ENCODE measurements around the gene LTBP4.
A peak's percentile ranks its signal among the peaks of the same experiment; 100 is the strongest.
"Not testable (repeated sequence)": the region's sequence is repeated elsewhere in the genome, so short reads cannot be mapped to it uniquely, and the experiment has no call there.

LTBP4 gene

GRCh38 chr19:40576585-40577451 lies 24.4 kb upstream of the LTBP4 start, which contains the start of gene SHKBP1:
SHKBP1 (plus strand) TSS chr19:40576873; CDS start chr19:40576900, 27 bp downstream.
- peak; percentile 73 for DNase-seq

- DNase-seq, result no peak
Measured at GRCh38 chr19:40578442-40578908, 22.7 kb upstream of the LTBP4 start.

GRCh38 chr19:40580619-40581018 lies 20.6 kb upstream of the LTBP4 start:
- DNase-seq, result no peak

DNA sequence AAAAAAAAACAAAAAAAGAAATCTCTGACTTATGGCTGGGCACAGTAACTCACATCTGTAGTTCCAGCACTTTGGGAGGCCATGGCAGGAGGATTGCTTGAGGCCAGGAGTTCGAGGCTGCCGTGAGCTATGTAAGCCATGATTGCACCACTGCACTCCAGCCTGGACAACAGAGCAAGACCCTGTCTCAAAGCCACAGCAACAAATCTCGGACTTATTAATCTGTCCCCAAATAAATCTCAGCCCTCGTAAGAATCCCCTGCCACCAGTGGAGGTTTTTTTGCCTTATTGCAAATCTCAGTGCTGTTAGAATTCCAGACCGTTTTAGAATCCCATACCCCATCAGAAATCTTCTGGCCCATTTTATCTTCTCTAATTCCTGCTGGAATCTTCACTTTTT lies 19.6 kb upstream of the LTBP4 start:
- DNase-seq, result no peak

GRCh38 chr19:40582467-40582866 lies 18.7 kb upstream of the LTBP4 start:
- no peak for DNase-seq

DNA sequence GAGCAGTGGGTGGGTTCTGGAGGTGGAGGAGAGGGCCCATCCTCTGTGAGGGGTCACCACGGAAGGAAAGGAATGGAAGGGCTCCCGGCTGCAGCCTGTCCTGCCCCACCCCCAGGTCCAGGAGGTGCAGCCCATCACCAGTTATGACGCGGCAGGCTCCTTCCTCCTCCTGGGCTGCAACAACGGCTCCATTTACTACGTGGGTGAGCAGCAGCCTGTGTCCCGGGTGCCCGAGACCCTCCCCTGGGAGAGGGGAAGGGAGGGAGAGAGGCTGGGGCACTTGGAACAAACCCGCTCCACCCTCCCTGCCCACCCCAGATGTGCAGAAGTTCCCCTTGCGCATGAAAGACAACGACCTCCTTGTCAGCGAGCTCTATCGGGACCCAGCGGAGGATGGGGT lies 17.9 kb upstream of the LTBP4 start:
- no peak for DNase-seq

DNA sequence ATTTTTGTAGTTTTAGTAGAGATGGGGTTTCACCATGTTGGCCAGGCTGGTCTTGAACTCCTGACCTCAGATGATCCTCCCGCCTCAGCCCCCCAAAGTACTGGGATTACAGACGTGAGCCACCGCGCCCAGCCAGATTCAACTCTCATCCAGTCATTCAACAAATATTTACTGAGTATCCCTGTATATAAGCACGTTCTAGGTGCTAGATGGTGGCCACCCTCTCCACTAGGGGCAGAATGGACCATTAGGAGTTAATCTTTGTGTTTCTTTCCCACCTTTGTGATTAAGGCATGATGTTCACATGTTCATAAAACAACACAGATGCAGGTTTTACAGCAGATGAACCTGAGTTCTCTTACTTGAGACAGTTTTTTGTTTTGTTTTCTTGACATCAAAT lies 17.2 kb upstream of the LTBP4 start:
- no peak for DNase-seq

- DNase-seq, result no peak
Measured at GRCh38 chr19:40585241-40585981, 15.8 kb upstream of the LTBP4 start.

DNA sequence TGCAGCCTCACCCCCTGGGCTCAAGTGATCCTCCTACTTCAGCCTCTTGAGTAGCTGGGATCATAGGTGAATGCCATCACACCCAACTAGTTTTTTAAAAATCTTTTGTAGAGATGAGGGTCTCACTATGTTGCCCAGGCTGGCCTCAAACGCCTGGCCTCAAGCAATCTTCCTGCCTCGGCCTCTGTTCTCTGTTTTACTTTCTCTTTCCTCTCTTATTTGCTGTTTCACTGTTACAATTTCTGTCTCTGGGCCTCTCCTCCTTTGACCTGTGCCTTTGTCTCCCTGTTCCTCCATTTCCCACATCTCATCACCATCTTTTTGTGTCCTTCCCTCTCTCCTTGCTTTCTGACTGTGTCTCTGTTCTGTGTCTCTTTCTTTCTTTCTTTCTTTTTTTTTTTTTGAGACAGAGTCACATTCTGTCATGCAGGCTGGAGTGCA lies 15.2 kb upstream of the LTBP4 start:
- DNase-seq, result no peak

DNA sequence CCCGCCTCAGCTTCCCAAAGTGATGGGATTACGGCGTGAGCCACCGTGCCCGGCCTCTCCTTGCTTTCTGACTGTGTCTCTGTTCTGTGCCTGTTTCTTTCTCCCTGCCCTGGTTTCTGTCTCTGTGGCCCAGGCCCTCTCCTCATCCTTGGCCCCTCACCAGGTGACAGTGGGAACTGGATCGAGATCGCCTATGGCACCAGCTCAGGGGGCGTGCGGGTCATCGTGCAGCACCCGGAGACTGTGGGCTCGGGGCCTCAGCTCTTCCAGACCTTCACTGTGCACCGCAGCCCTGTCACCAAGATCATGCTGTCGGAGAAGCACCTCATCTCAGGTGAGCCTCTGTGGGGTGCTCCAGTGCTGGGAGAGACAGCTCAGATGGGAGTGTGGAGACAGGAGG lies 14.6 kb upstream of the LTBP4 start:
- DNase-seq, result no peak

GRCh38 chr19:40588110-40588854 lies 12.9 kb upstream of the LTBP4 start:
- DNase-seq, result no peak

DNA sequence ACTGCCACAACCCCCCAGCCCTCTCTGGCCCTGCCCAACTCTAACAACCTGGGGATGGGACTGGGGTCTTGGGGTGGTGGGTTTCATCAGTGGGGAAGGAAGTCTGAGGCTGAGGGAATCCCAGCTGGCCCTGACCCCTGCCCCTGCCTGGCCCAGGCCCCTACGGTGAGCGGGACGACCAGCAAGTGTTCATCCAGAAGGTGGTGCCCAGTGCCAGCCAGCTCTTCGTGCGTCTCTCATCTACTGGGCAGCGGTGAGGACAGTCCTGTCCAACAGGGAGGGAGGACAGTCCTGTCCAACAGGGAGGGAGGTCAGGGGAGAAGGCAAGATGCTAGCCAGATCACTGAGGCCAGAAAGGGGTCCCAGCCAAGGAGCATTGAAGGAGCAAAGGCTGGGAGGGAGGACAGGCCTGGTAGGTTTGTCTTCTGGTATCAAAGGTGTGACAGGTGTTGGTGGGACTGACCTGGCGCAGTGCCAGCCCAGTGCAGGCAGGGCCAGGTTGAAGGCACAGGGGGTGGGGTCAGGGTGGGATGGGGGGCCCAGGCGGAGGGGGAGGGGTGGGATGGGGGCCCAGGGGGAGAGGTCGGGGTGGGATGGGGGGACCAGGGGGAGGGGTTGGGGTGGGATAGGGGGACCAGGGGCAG lies 12.1 kb upstream of the LTBP4 start:
- no peak for DNase-seq

DNA sequence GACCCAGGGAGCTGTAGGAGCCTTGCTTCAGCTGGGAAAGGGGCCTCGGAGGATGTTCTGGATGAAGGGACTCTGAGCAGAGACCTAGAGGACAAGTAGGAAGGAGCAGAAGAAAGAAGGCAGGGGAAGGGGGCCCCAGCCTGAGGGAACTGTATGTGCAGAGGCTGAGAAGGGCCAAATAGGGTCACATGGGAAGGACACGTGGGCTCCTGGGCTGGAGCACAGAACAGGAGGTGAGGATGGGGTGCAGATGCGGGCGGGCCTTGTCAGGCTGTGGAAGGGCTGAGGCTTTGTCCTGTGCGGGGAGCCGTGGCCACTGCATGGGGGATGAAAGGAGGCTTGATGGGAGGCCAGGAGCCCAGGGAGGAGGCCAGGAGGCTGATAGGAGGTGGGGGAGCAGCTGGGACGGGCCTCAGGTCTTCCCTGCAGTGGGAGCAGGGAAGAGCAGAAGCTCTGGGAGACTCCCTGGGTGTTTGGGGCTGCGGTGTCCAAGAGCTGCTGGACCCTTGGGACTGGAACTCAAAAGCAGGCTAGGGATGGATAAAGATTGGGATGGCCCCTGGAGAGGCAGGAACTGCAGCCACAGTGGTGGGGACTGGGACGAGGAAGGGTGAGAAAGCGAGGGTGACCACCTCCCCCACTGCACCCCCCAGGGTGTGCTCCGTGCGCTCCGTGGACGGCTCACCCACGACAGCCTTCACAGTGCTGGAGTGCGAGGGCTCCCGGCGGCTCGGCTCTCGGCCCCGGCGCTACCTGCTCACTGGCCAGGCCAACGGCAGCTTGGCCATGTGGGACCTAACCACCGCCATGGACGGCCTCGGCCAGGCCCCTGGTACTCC lies 11.4 kb upstream of the LTBP4 start:
- no peak for DNase-seq

- no peak for DNase-seq
Measured at GRCh38 chr19:40590464-40591265, 10.5 kb upstream of the LTBP4 start.

GRCh38 chr19:40591724-40592123 lies 9.4 kb upstream of the LTBP4 start:
- DNase-seq, result not testable (repeated sequence)

GRCh38 chr19:40592170-40592569 lies 9.0 kb upstream of the LTBP4 start:
- DNase-seq, result no peak

GRCh38 chr19:40594255-40594654 lies 6.9 kb upstream of the LTBP4 start:
- no peak for DNase-seq

- DNase-seq, result no peak
Measured at GRCh38 chr19:40594657-40595091, 6.5 kb upstream of the LTBP4 start.

GRCh38 chr19:40596608-40597328 lies 4.4 kb upstream of the LTBP4 start:
- DNase-seq, result no peak

- DNase-seq, result no peak
Measured at GRCh38 chr19:40597329-40597838, 3.8 kb upstream of the LTBP4 start.
